ENCODE measurements around the gene CARD11. TPM values are rescaled to one million over a fixed set of nuclear protein-coding genes. Genes with fewer than 3 reads are reported as not detected.
A peak's percentile ranks its signal among the peaks of the same experiment; 100 is the strongest.

Gene CARD11
- total and polyA plus RNA-seq, 2 of the 4 experiments (the other 2 are of a cell fraction), result 0.18 to 0.26 TPM

GRCh38 chr7:3092468-3092867 lies 48.8 kb upstream of the CARD11 start (continued):
- TF ChIP-seq MXI1 (IDR thresholded peaks at IDR 0.05; ENCODE audit: borderline replicate concordance, low read depth, low read length) (no peak), USF2 (IDR thresholded peaks at IDR 0.05; ENCODE audit: low read depth, low read length) (no peak)

- Histone ChIP-seq H3K56ac (ENCODE audit: extremely low read depth, insufficient read depth, low read length) (no peak overlapping the region), H3K9me1 (ENCODE audit: insufficient read depth, low read length) (no peaks in the 10 kb centered on the region), H2BK20ac (ENCODE audit: low read depth, low read length) (no peak overlapping the region), H4K5ac (ENCODE audit: low read depth, low read length) (no peak overlapping the region), H4K20me1 (ENCODE audit: insufficient read depth, low read length) (no peaks in the 10 kb centered on the region), H2AFZ (replicated peaks; ENCODE audit: low read length, poor library complexity) (no peak overlapping the region), H3K9me3 (ENCODE audit: control insufficient read depth, insufficient read depth, low read length) (peaks cover 1% of the 10 kb centered on the region; the same call in 1 of the 2 replicates), H3K4ac (ENCODE audit: low read depth, low read length) (no peak overlapping the region), H3K4me2 (ENCODE audit: low read depth, low read length) (no peak overlapping the region), H3K23ac (ENCODE audit: low read depth, low read length) (no peak overlapping the region), H4K8ac (ENCODE audit: low read depth in 2 of 2, low read length in 2 of 2) (no peak overlapping the region), H3K14ac (replicated peaks; ENCODE audit: low read depth, low read length) (no peak overlapping the region), H4K91ac (ENCODE audit: insufficient read depth, low read depth, low read length) (no peak overlapping the region), H3K9ac (ENCODE audit: low read depth, low read length) (no peak overlapping the region), H2BK15ac (ENCODE audit: low read depth, low read length) (no peak overlapping the region), H2AK9ac (replicated peaks; ENCODE audit: low read depth, low read length, poor library complexity) (peak overlapping the region; percentile 72), H3K4me1 (ENCODE audit: control insufficient read depth, insufficient read depth, low read length) (peaks cover 2% of the 10 kb centered on the region; the same call in 1 of the 2 replicates), H3K27me3 (ENCODE audit: control insufficient read depth, insufficient read depth, low read length) (no peaks in the 10 kb centered on the region; the same call in 1 of the 2 replicates), H2BK5ac (ENCODE audit: low read depth, low read length, poor library complexity, severe bottlenecking) (no peak overlapping the region), H2AK5ac (ENCODE audit: low read depth, low read length) (no peak overlapping the region), H3K4me3 (ENCODE audit: insufficient read depth, low read depth, low read length) (no peak overlapping the region), H3K27ac (ENCODE audit: insufficient read depth, low read length) (no peak overlapping the region), H3K36me3 (ENCODE audit: control insufficient read depth, insufficient read depth, low read length) (no peaks in the 10 kb centered on the region), H2BK120ac (ENCODE audit: low read depth, low read length) (no peak overlapping the region), H3K18ac (ENCODE audit: low read depth, low read length) (no peak overlapping the region), H3K79me1 (ENCODE audit: low read depth in 1 of 2, low read length in 2 of 2) (no peaks in the 10 kb centered on the region)
- in situ Hi-C loops (cut with MboI; ENCODE audit: low sequenced_read_pairs), result no loop called here
- intact Hi-C loops (cut with micrococcal nuclease), result no loop called here
- dilution Hi-C loops (cut with HindIII; ENCODE audit: low sequenced_read_pairs, unreplicated experiment), result no loop called here
- BruUV-seq (replicated peaks), result no TSS peak
- no CpG with 5 or more reads among the region's 8 CpGs for WGBS, 2 experiments (ENCODE audit: extremely low coverage in 2 of 2, insufficient read length in 1 of 2)
- DNase-seq, result no peak
- no peak for ATAC-seq (ENCODE audit: low read depth)
- ChIA-PET POLR2A (ENCODE audit: unreplicated experiment) (interaction anchor here (0.6 kb wide), 1 partner anchor 208 kb away, joined by 3 read pairs; no protein-coding TSS in a partner anchor), CTCF (interaction anchor here (0.6 kb wide), 1 partner anchor 955 kb away, joined by 3 read pairs; no protein-coding TSS in a partner anchor)
- TF ChIP-seq CHD1 (IDR thresholded peaks at IDR 0.05; ENCODE audit: low read depth, low read length) (no peak), ELK1 (IDR thresholded peaks at IDR 0.05; ENCODE audit: borderline replicate concordance, low read depth, low read length) (no peak), USF2 (IDR thresholded peaks at IDR 0.05; ENCODE audit: low read depth, low read length) (no peak), MAFK (IDR thresholded peaks at IDR 0.05; ENCODE audit: low read depth, low read length) (no peak), POLR2A (IDR thresholded peaks at IDR 0.05; ENCODE audit: low read depth, low read length) (no peak), SMC3 (IDR thresholded peaks at IDR 0.05; ENCODE audit: low read depth, low read length) (no peak), CEBPB (IDR thresholded peaks at IDR 0.05; ENCODE audit: low read depth, low read length) (no peak), FOS (IDR thresholded peaks at IDR 0.05; ENCODE audit: low read depth, low read length) (no peak), MAZ (IDR thresholded peaks at IDR 0.05; ENCODE audit: borderline replicate concordance, low read depth, low read length) (no peak), RFX5 (IDR thresholded peaks at IDR 0.05; ENCODE audit: low read depth, low read length) (no peak), BHLHE40 (IDR thresholded peaks at IDR 0.05; ENCODE audit: low read depth, low read length) (no peak), CTCF (conservative IDR thresholded peaks at IDR 0.05; ENCODE audit: low read depth, low read length) (no peak)
These were observed 48.0 kb upstream of the CARD11 start for GRCh38 chr7:3091631-3092030.

All from IMR-90 (cell line).